ENCODE data around the gene B9D1. TPM values are rescaled to one million over a fixed set of nuclear protein-coding genes. Genes with fewer than 3 reads are reported as not detected.

Gene B9D1
- total and polyA plus RNA-seq, 8 donors, result 10.9 to 22.8 (median 16.8) TPM; not detected in 2

GRCh38 chr17:19402171-19402570, 39.6 kb upstream of the B9D1 start:
- Histone ChIP-seq H3K4me1 (peaks cover 11 to 44% (median 18%) of the 10 kb centered on the region in 4 donors), H3K27me3 (no peaks in the 10 kb centered on the region), H3K27ac (peak overlapping the region in 2 of 5 donors; percentile 14 to 40), H3K4me3 (no peak overlapping the region), H3K9me3 (no peaks in the 10 kb centered on the region), H3K36me3 (no peaks in the 10 kb centered on the region)
- TF ChIP-seq POLR2AphosphoS5 (IDR thresholded peaks at IDR 0.05) (no peak), CTCF (IDR thresholded peaks at IDR 0.05) (no peak), POLR2A (IDR thresholded peaks at IDR 0.05) (no peak), EP300 (IDR thresholded peaks at IDR 0.05) (no peak)
- 71 to 93% (median 81%) methylated on average over 1 of the region's 1 CpG for WGBS, 5 donors
- intact Hi-C loops (cut with DNase I; ENCODE audit: low total_unique reads), result no loop called here
- no peak for DNase-seq

GRCh38 chr17:19401321-19402010, 38.9 kb upstream of the B9D1 start:
- intact Hi-C loops (cut with DNase I; ENCODE audit: low total_unique reads), result no loop called here
- Histone ChIP-seq H3K4me1 (peaks cover 11 to 45% (median 18%) of the 10 kb centered on the region in 4 donors), H3K27me3 (no peaks in the 10 kb centered on the region), H3K9me3 (no peaks in the 10 kb centered on the region), H3K36me3 (no peaks in the 10 kb centered on the region), H3K27ac (peak overlapping the region in 1 of 5 donors; percentile 40), H3K4me3 (no peak overlapping the region)
- no peak for DNase-seq
- no peak for TF ChIP-seq POLR2AphosphoS5 (IDR thresholded peaks at IDR 0.05)
- no peak for TF ChIP-seq EP300 (IDR thresholded peaks at IDR 0.05)
- no peak for TF ChIP-seq POLR2A (IDR thresholded peaks at IDR 0.05)
- WGBS, 5 donors, result 68 to 79% (median 74%) methylated on average over 8 of the region's 8 CpGs

- no peak overlapping the region for H3K4me3 ChIP-seq
- H3K27me3 ChIP-seq, result no peaks in the 10 kb centered on the region
- WGBS, 5 donors, result 58 to 88% (median 82%) methylated on average over 3 of the region's 3 CpGs
- intact Hi-C loops (cut with DNase I; ENCODE audit: low total_unique reads), result no loop called here
- TF ChIP-seq EP300 (IDR thresholded peaks at IDR 0.05), result no peak
- no peak for TF ChIP-seq POLR2A (IDR thresholded peaks at IDR 0.05)
- TF ChIP-seq CTCF (IDR thresholded peaks at IDR 0.05), result no peak
- no peak for TF ChIP-seq POLR2AphosphoS5 (IDR thresholded peaks at IDR 0.05)
- peak overlapping the region in 1 of 5 donors; percentile 81 for H3K27ac ChIP-seq
- H3K9me3 ChIP-seq, result no peaks in the 10 kb centered on the region
- no peaks in the 10 kb centered on the region for H3K36me3 ChIP-seq
- H3K4me1 ChIP-seq, result peaks cover 11 to 45% (median 18%) of the 10 kb centered on the region in 4 donors
- peak in 1 of 2 donors; percentile 45 for DNase-seq
Measured at GRCh38 chr17:19399750-19400450, 37.4 kb upstream of the B9D1 start.

- no peaks in the 10 kb centered on the region for H3K36me3 ChIP-seq
- WGBS, 5 donors, result 39 to 54% (median 48%) methylated on average over 2 of the region's 2 CpGs
- no peaks in the 10 kb centered on the region for H3K9me3 ChIP-seq
- no peaks in the 10 kb centered on the region for H3K27me3 ChIP-seq
- peak; percentile 54 to 87 for DNase-seq
- TF ChIP-seq POLR2AphosphoS5 (IDR thresholded peaks at IDR 0.05), result peak in 1 of 3 donors; percentile 45
- no peak for TF ChIP-seq EP300 (IDR thresholded peaks at IDR 0.05)
- H3K27ac ChIP-seq, result peak overlapping the region; percentile 57 to 81 (median 74)
- intact Hi-C loops (cut with DNase I; ENCODE audit: low total_unique reads), result no loop called here
- H3K4me3 ChIP-seq, result no peak overlapping the region
- peaks cover 11 to 45% (median 18%) of the 10 kb centered on the region in 4 donors for H3K4me1 ChIP-seq
Measured at GRCh38 chr17:19398301-19399181, 36.0 kb upstream of the B9D1 start.

GRCh38 chr17:19397556-19398041, 35.1 kb upstream of the B9D1 start:
- H3K4me3 ChIP-seq, result no peak overlapping the region
- WGBS, 5 donors, result 36 to 51% (median 50%) methylated on average over 5 to 6 of the region's 6 CpGs
- peak in 1 of 2 donors; percentile 37 for DNase-seq
- no peak for TF ChIP-seq POLR2A (IDR thresholded peaks at IDR 0.05)
- TF ChIP-seq CTCF (IDR thresholded peaks at IDR 0.05), result no peak
- no peak for TF ChIP-seq EP300 (IDR thresholded peaks at IDR 0.05)
- no peak for TF ChIP-seq POLR2AphosphoS5 (IDR thresholded peaks at IDR 0.05)
- intact Hi-C loops (cut with DNase I; ENCODE audit: low total_unique reads), result no loop called here
- peak overlapping the region; percentile 23 to 81 (median 63) for H3K27ac ChIP-seq
- H3K4me1 ChIP-seq, result peaks cover 11 to 50% (median 19%) of the 10 kb centered on the region in 4 donors
- H3K36me3 ChIP-seq, result no peaks in the 10 kb centered on the region
- no peaks in the 10 kb centered on the region for H3K9me3 ChIP-seq
- no peaks in the 10 kb centered on the region for H3K27me3 ChIP-seq

Measured in stomach (tissue), 9 donors.